ENCODE results near the gene NT5DC1.

DNA sequence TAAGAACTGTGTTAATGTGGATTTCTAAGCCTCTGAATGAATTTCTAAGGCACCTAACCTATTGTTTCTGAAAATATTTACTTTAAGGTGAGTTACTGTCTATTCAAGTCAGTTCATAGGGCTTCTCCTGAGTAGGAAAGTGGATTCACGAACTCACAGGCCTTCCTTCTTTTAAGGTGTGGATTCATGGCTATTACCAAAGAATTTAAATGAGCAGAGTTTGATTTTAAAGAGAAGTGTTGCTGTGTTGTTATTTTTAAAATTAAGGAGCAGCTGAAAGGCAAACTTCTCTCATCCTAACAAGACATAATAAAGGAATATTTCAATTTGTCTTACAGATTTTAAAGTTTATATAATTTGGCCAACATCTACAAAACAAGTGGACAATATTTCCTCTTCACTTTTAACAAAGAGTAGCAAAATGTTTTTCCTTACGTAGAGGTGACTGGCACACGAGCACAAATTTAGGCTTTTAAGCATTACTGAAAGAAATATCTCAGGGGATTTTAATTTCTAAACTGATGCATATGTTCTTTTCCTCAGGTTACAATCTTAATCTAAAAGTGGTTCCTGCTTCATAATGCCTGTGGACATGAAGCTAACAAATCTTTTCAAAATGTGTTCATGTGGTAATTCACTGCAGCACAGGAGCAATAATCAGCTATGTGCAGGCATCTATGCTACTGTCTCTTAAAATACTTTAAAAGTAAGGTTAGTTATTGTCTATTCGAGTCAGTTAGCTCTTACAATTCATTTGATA lies 153.8 kb downstream of the NT5DC1 start:
- TF ChIP-seq ZNF311 (tag by site-specific recombination; IDR thresholded peaks at IDR 0.05; ENCODE audit: borderline replicate concordance) (no peak), ZNF621 (tag by site-specific recombination; IDR thresholded peaks at IDR 0.05) (no peak)
